ENCODE measurements around the gene LTBP1. TPM values are rescaled to one million over a fixed set of nuclear protein-coding genes. Genes with fewer than 3 reads are reported as not detected.

LTBP1 gene
- total and polyA plus RNA-seq, 2 experiments from 2014 or later = 15.7 to 49.8 TPM

- Histone ChIP-seq H3K4me1 (ENCODE audit: insufficient read depth) (0 out of 2 replicates have a peak, but pooled peaks cover 5% of the 10 kb centered on the region), H2AFZ (no peak overlapping the region), H3K4me3 (no peak overlapping the region), H3K27ac (ENCODE audit: low read depth) (no peak overlapping the region), H3K36me3 (ENCODE audit: insufficient read depth) (no peaks in the 10 kb centered on the region), H3K4me2 (no peak overlapping the region), H3F3A (replicated peaks; ENCODE audit: low read depth) (no peaks in the 10 kb centered on the region), H3K27me3 (ENCODE audit: insufficient read depth) (no peaks in the 10 kb centered on the region), H3K79me2 (replicated peaks; ENCODE audit: insufficient read depth) (no peaks in the 10 kb centered on the region), H3K9me2 (ENCODE audit: insufficient read depth) (no peaks in the 10 kb centered on the region), H4K20me1 (replicated peaks; ENCODE audit: insufficient read depth) (no peaks in the 10 kb centered on the region)
- Mint-ChIP-seq H3K4me3 (no peak overlapping the region), H3K4me1 (peaks cover 10% of the 10 kb centered on the region), H3K27ac (no peak overlapping the region), H3K27me3 (ENCODE audit: insufficient read depth, low read depth, poor library complexity) (no peaks in the 10 kb centered on the region), H3K36me3 (ENCODE audit: low read depth) (no peaks in the 10 kb centered on the region), H3K9me3 (no peaks in the 10 kb centered on the region)
- TF ChIP-seq CTCF (conservative IDR thresholded peaks at IDR 0.05; ENCODE audit: low read depth in 2 of 2) (no peak), EZH2 (IDR thresholded peaks at IDR 0.05; ENCODE audit: low read depth, unreplicated experiment) (no peak), ZNF114 (CRISPR knock-in tag; IDR thresholded peaks at IDR 0.05) (no peak), EZH2phosphoT487 (IDR thresholded peaks at IDR 0.05; ENCODE audit: unreplicated experiment) (no peak), ZNF462 (CRISPR knock-in tag; IDR thresholded peaks at IDR 0.05) (no peak), POLR2AphosphoS5 (IDR thresholded peaks at IDR 0.05; ENCODE audit: low read depth) (no peak), NANOG (IDR thresholded peaks at IDR 0.05; ENCODE audit: borderline replicate concordance) (no peak), ZNF331 (CRISPR knock-in tag; IDR thresholded peaks at IDR 0.05; ENCODE audit: low read depth) (no peak), ETS1 (IDR thresholded peaks at IDR 0.05) (no peak), STAT1 (IDR thresholded peaks at IDR 0.05; ENCODE audit: unreplicated experiment) (no peak), CREB1 (CRISPR knock-in tag; IDR thresholded peaks at IDR 0.05; ENCODE audit: low read depth) (no peak), JUNB (IDR thresholded peaks at IDR 0.05; ENCODE audit: unreplicated experiment) (no peak), REST (IDR thresholded peaks at IDR 0.05; ENCODE audit: unreplicated experiment) (no peak)
- ATAC-seq = no peak
- DNase-seq (ENCODE audit: low spot score) = no peak
These were observed 266.9 kb downstream of the LTBP1 start for GRCh38 chr2:33213648-33214047.

All from GM23338 (cell line).